HCT116 (cell line): ENCODE results near the gene MED9.

Source experiments
- CEBPB ChIP-seq: IDR thresholded peaks from 2 replicates; pipeline ENCODE4 v1.6.1; 2012; ENCODE audit warnings: low read depth
- EGR1 ChIP-seq: IDR thresholded peaks from 2 replicates; pipeline ENCODE4 v1.6.1; 2012; ENCODE audit warnings: low read depth
- POLR2A ChIP-seq: IDR thresholded peaks from 2 replicates; pipeline ENCODE4 v1.7.0; 2011; ENCODE audit warnings: borderline replicate concordance; ENCODE audit not compliant: insufficient read depth, insufficient read length; ENCODE audit errors: extremely low read depth
- YY1 ChIP-seq: IDR thresholded peaks from 2 replicates; pipeline ENCODE4 v1.6.1; 2011; ENCODE audit warnings: low read length, low read depth, moderate library complexity, mild to moderate bottlenecking; ENCODE audit not compliant: insufficient replicate concordance; ENCODE audit errors: extremely low read depth
- ZNF274 ChIP-seq: fragments of 200-500 bp; sonication (Bioruptor generic); IDR thresholded peaks from 2 replicates; pipeline ENCODE4 v1.6.1; 2014; ENCODE audit warnings: mild to moderate bottlenecking, low read depth, low read length, inconsistent platforms
- TF ChIP-seq, protein P1 (sequence below), 3 experiments: fragments of 200-600 bp in 1 of 3; sonication (generic) in 1 of 3; IDR thresholded peaks in 2 of 3; conservative IDR thresholded peaks in 1 of 3; 2 replicates each; pipeline ENCODE4 v1.5.1; 2012 to 2017; ENCODE audit warnings: low read depth in 2 of 3, low read length in 2 of 3, antibody characterized with exemption in 1 of 3, borderline replicate concordance in 1 of 3, control low read depth in 1 of 3, mild to moderate bottlenecking in 1 of 3, mixed read lengths in 1 of 3, mixed run types in 1 of 3, moderate library complexity in 1 of 3; ENCODE audit not compliant: insufficient read depth in 1 of 3
- TF ChIP-seq, protein P2 (sequence below): IDR thresholded peaks from 2 replicates; pipeline ENCODE4 v1.6.1; 2011; ENCODE audit warnings: mild to moderate bottlenecking, low read length, moderate library complexity; ENCODE audit not compliant: insufficient replicate concordance; ENCODE audit errors: extremely low read depth

DNA sequence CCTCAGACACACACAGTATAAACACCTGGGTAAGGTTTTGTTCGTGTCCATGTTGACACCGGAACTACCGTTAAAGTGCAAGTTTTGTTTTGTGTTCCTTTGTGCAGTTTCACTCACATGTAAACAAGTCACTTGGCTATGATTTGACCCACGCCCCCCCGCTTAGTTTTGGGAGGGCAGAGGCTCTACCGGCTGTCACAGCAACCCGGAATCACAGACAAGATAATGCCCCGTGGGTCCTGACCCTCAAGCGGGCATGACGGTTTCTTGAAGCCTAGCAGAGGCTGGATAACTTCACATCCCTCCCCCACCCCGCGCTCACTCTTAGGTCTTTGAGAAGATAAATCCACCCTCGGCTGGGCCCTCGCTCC, 17.7 kb downstream of the MED9 start:
- TF ChIP-seq, protein P1, sequence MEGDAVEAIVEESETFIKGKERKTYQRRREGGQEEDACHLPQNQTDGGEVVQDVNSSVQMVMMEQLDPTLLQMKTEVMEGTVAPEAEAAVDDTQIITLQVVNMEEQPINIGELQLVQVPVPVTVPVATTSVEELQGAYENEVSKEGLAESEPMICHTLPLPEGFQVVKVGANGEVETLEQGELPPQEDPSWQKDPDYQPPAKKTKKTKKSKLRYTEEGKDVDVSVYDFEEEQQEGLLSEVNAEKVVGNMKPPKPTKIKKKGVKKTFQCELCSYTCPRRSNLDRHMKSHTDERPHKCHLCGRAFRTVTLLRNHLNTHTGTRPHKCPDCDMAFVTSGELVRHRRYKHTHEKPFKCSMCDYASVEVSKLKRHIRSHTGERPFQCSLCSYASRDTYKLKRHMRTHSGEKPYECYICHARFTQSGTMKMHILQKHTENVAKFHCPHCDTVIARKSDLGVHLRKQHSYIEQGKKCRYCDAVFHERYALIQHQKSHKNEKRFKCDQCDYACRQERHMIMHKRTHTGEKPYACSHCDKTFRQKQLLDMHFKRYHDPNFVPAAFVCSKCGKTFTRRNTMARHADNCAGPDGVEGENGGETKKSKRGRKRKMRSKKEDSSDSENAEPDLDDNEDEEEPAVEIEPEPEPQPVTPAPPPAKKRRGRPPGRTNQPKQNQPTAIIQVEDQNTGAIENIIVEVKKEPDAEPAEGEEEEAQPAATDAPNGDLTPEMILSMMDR (IDR thresholded peaks at IDR 0.05 in 2 of 3, conservative IDR thresholded peaks at IDR 0.05 in 1 of 3; ENCODE audit: borderline replicate concordance in 1 of 3, insufficient read depth in 1 of 3, low read depth in 2 of 3, low read length in 2 of 3), result no peak
- TF ChIP-seq ZNF274 (no peak), YY1 (no peak), EGR1 (no peak), POLR2A (no peak), CEBPB (no peak)
- TF ChIP-seq, protein P2, sequence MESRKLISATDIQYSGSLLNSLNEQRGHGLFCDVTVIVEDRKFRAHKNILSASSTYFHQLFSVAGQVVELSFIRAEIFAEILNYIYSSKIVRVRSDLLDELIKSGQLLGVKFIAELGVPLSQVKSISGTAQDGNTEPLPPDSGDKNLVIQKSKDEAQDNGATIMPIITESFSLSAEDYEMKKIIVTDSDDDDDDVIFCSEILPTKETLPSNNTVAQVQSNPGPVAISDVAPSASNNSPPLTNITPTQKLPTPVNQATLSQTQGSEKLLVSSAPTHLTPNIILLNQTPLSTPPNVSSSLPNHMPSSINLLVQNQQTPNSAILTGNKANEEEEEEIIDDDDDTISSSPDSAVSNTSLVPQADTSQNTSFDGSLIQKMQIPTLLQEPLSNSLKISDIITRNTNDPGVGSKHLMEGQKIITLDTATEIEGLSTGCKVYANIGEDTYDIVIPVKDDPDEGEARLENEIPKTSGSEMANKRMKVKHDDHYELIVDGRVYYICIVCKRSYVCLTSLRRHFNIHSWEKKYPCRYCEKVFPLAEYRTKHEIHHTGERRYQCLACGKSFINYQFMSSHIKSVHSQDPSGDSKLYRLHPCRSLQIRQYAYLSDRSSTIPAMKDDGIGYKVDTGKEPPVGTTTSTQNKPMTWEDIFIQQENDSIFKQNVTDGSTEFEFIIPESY, result no peak
